Fibroblast of skin of left biceps (primary cell): ENCODE results near the gene YIPF5.

Experiments used
- DNase-seq, 2 experiments: peaks; one replicate each; pipeline ENCODE4 v3.0.0-alpha.2; 2013; ENCODE audit warnings: low read depth in 2 of 2

YIPF5 gene

GRCh38 chr5:144170276-144171024 is at the start of gene YIPF5, which contains the start of gene KCTD16:
Gene YIPF5, minus strand, starts transcription at chr5:144170659. Its CDS starts 704 bp downstream, at chr5:144169955.
Gene KCTD16, plus strand, starts transcription at chr5:144170873.
- DNase-seq: peak; percentile 88 to 89

- DNase-seq: no peak
Observed at GRCh38 chr5:144219869-144220268, 49.4 kb upstream of the YIPF5 start.

- DNase-seq: no peak
Observed at GRCh38 chr5:144210655-144211054, 40.2 kb upstream of the YIPF5 start.

- no peak for DNase-seq
Observed at GRCh38 chr5:144209361-144209760, 38.9 kb upstream of the YIPF5 start.

GRCh38 chr5:144207875-144208444 is 37.5 kb upstream of the YIPF5 start:
- DNase-seq: no peak

- DNase-seq: no peak
Observed at GRCh38 chr5:144206141-144206540, 35.7 kb upstream of the YIPF5 start.

- no peak for DNase-seq
Observed at GRCh38 chr5:144205141-144205551, 34.7 kb upstream of the YIPF5 start.

- DNase-seq: no peak
Observed at GRCh38 chr5:144203750-144204596, 33.5 kb upstream of the YIPF5 start.

GRCh38 chr5:144202726-144203125 is 32.3 kb upstream of the YIPF5 start:
- no peak for DNase-seq

GRCh38 chr5:144202072-144202471 is 31.6 kb upstream of the YIPF5 start:
- no peak for DNase-seq

- DNase-seq: no peak
Observed at GRCh38 chr5:144201588-144201987, 31.1 kb upstream of the YIPF5 start.

GRCh38 chr5:144198386-144198785 is 27.9 kb upstream of the YIPF5 start:
- no peak for DNase-seq

GRCh38 chr5:144196612-144197011 is 26.2 kb upstream of the YIPF5 start:
- DNase-seq: no peak

- DNase-seq: no peak
Observed at GRCh38 chr5:144195448-144195847, 25.0 kb upstream of the YIPF5 start.

GRCh38 chr5:144194144-144194543 is 23.7 kb upstream of the YIPF5 start:
- DNase-seq: no peak

- DNase-seq: no peak
Observed at GRCh38 chr5:144192661-144193060, 22.2 kb upstream of the YIPF5 start.

- peak in 1 of 2 experiments; percentile 36 for DNase-seq
Observed at GRCh38 chr5:144191998-144192397, 21.5 kb upstream of the YIPF5 start.

GRCh38 chr5:144191531-144191930 is 21.1 kb upstream of the YIPF5 start:
- no peak for DNase-seq

GRCh38 chr5:144189800-144190429 is 19.5 kb upstream of the YIPF5 start:
- DNase-seq: no peak

GRCh38 chr5:144187699-144188294 is 17.3 kb upstream of the YIPF5 start:
- peak; percentile 97 to 98 for DNase-seq

GRCh38 chr5:144183254-144183889 is 12.9 kb upstream of the YIPF5 start:
- no peak for DNase-seq
